GM23338 (cell line): ENCODE data around the gene NTMT2. TPM values are rescaled to one million over a fixed set of nuclear protein-coding genes. Genes with fewer than 3 reads are reported as not detected.

Experiments
- ATAC-seq: fragments of 200-7000 bp; cut with Tn5 transposase; 3 replicates; pipeline ENCODE4 v1.9.1; 2020
- DNase-seq: peaks from one replicate; pipeline ENCODE4 v3.0.0-alpha.2; 2015; ENCODE audit warnings: low spot score
- H2AFZ ChIP-seq: fragments of 200-600 bp; sonication (generic); 2 replicates; pipeline ENCODE4 v1.8.0; 2016; ENCODE audit warnings: antibody characterized with exemption, mild to moderate bottlenecking, moderate library complexity
- H3F3A ChIP-seq: fragments of 200-600 bp; sonication (generic); replicated peaks from 2 replicates; pipeline ENCODE4 v1.8.0; 2017; ENCODE audit warnings: antibody characterized with exemption, mixed run types, low read depth
- H3K27ac ChIP-seq: fragments of 200-600 bp; sonication (generic); 2 replicates; pipeline ENCODE4 v1.6.1; 2016; ENCODE audit warnings: low read depth
- H3K27me3 ChIP-seq: fragments of 200-600 bp; sonication (generic); 2 replicates; pipeline ENCODE4 v1.8.0; 2016; ENCODE audit warnings: mild to moderate bottlenecking, mixed run types, moderate library complexity; ENCODE audit not compliant: insufficient read depth
- H3K36me3 ChIP-seq: fragments of 200-600 bp; sonication (generic); 2 replicates; pipeline ENCODE4 v1.8.0; 2016; ENCODE audit warnings: mild to moderate bottlenecking; ENCODE audit not compliant: insufficient read depth
- H3K4me1 ChIP-seq: fragments of 200-600 bp; sonication (generic); 2 replicates; pipeline ENCODE4 v1.8.0; 2016; ENCODE audit warnings: mild to moderate bottlenecking, moderate library complexity; ENCODE audit not compliant: insufficient read depth
- H3K4me2 ChIP-seq: fragments of 200-600 bp; sonication (generic); 2 replicates; pipeline ENCODE4 v1.7.1; 2017; ENCODE audit warnings: mixed run types
- H3K4me3 ChIP-seq: fragments of 200-600 bp; sonication (generic); 2 replicates; pipeline ENCODE4 v1.6.1; 2016; ENCODE audit warnings: mixed run types
- H3K79me2 ChIP-seq: fragments of 200-600 bp; sonication (generic); replicated peaks from 2 replicates; pipeline ENCODE4 v1.8.0; 2017; ENCODE audit warnings: mild to moderate bottlenecking; ENCODE audit not compliant: insufficient read depth
- H3K9me2 ChIP-seq: fragments of 200-600 bp; sonication (generic); 2 replicates; pipeline ENCODE4 v1.8.0; 2017; ENCODE audit not compliant: insufficient read depth
- H4K20me1 ChIP-seq: fragments of 200-600 bp; sonication (generic); replicated peaks from 2 replicates; pipeline ENCODE4 v1.8.0; 2017; ENCODE audit warnings: mild to moderate bottlenecking; ENCODE audit not compliant: insufficient read depth
- H3K27ac Mint-ChIP-seq: 2 replicates; pipeline ENCODE4 v1.8.0; 2020; ENCODE audit warnings: inconsistent platforms, mild to moderate bottlenecking, moderate library complexity, mixed read lengths
- H3K27me3 Mint-ChIP-seq: 3 replicates; pipeline ENCODE4 v1.8.0; 2022; ENCODE audit warnings: low read depth, mild to moderate bottlenecking, moderate library complexity, mixed read lengths, inconsistent platforms; ENCODE audit not compliant: insufficient read depth, poor library complexity
- H3K36me3 Mint-ChIP-seq: 3 replicates; pipeline ENCODE4 v1.8.0; 2021; ENCODE audit warnings: low read depth, mild to moderate bottlenecking, inconsistent platforms, moderate library complexity, mixed read lengths
- H3K4me1 Mint-ChIP-seq: 3 replicates; pipeline ENCODE4 v1.8.0; 2020; ENCODE audit warnings: mild to moderate bottlenecking, inconsistent platforms, mixed read lengths
- H3K4me3 Mint-ChIP-seq: 3 replicates; pipeline ENCODE4 v1.8.0; 2021; ENCODE audit warnings: moderate library complexity, mild to moderate bottlenecking, inconsistent platforms, mixed read lengths
- H3K9me3 Mint-ChIP-seq: 3 replicates; pipeline ENCODE4 v1.8.0; 2020; ENCODE audit warnings: moderate library complexity, mild to moderate bottlenecking, inconsistent platforms, mixed read lengths
- EZH2phosphoT487 ChIP-seq: fragments of 200-600 bp; sonication (generic); IDR thresholded peaks from one replicate; pipeline ENCODE4 v1.8.1; 2018; ENCODE audit warnings: antibody characterized with exemption; ENCODE audit not compliant: unreplicated experiment
- NANOG ChIP-seq: IDR thresholded peaks from 2 replicates; pipeline ENCODE4 v1.6.1; 2016; ENCODE audit warnings: antibody characterized with exemption, borderline replicate concordance
- microRNA-seq: library from miRNA; unstranded; fragments of <30 nt; microRNA quantifications from one replicate; pipeline ENCODE4, GENCODE V29; 2017
- polyA plus RNA-seq: library from polyadenylated mRNA; unstranded; fragments of >200 nt; fragmentation: Nextera tagmentation; extraction: Ambion mirVana; gene quantifications from 2 replicates; pipeline ENCODE4 v1.2.1, GENCODE V29; 2016
- small RNA-seq: library from RNA; depleted of rRNA; stranded (forward); fragments of <200 nt; gene quantifications from one replicate; pipeline ENCODE3, GENCODE V24; 2014; ENCODE audit warnings: low replicate concordance
- total RNA-seq: library from RNA; depleted of rRNA; stranded (reverse); fragments of >200 nt; shearing (Covaris generic); gene quantifications from 2 replicates; pipeline ENCODE4 v1.2.3, GENCODE V29; 2014; rRNA removed
- TF ChIP-seq, protein P1 (sequence below): IDR thresholded peaks from 2 replicates; pipeline ENCODE4 v1.6.1; 2016; ENCODE audit warnings: antibody characterized with exemption
- TF ChIP-seq, protein P2 (sequence below): IDR thresholded peaks from one replicate; pipeline ENCODE4 v1.6.1; 2018; ENCODE audit warnings: antibody characterized with exemption; ENCODE audit not compliant: unreplicated experiment

Gene NTMT2
- total and polyA plus RNA-seq, 2 experiments from 2014 or later = 0.48 TPM; not detected in 1

DNA sequence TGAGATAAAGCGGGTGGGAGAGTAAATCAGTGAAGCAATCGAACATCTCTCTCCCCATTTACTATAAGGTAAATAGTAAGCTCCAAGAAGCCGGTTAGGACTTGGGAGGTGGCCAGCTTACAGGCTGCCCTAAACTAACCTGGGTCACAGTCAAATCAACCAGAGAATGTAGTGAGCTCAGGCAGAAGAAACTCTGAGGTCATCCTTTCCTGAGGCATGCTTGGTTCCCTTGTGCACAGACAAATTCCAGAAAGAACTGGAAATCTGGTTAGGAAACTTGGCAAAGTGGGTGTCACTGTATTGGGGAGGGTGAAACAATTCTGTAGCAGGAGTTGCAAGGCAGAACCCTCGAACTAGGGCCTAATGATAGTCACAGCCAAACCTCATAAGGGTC is 72.5 kb downstream of the NTMT2 start:
- H4K20me1 ChIP-seq = no peaks in the 10 kb centered on the region
- H3K27me3 ChIP-seq = no peaks in the 10 kb centered on the region
- Mint-ChIP-seq H3K36me3 (no peaks in the 10 kb centered on the region), H3K9me3 (no peaks in the 10 kb centered on the region), H3K27ac (no peak overlapping the region), H3K4me3 (no peak overlapping the region), H3K4me1 (no peaks in the 10 kb centered on the region), H3K27me3 (no peaks in the 10 kb centered on the region)
- H3K4me3 ChIP-seq = no peak overlapping the region
- no peaks in the 10 kb centered on the region for H3F3A ChIP-seq
- H3K79me2 ChIP-seq = no peaks in the 10 kb centered on the region
- H3K27ac ChIP-seq = no peak overlapping the region
- TF ChIP-seq, protein P1, sequence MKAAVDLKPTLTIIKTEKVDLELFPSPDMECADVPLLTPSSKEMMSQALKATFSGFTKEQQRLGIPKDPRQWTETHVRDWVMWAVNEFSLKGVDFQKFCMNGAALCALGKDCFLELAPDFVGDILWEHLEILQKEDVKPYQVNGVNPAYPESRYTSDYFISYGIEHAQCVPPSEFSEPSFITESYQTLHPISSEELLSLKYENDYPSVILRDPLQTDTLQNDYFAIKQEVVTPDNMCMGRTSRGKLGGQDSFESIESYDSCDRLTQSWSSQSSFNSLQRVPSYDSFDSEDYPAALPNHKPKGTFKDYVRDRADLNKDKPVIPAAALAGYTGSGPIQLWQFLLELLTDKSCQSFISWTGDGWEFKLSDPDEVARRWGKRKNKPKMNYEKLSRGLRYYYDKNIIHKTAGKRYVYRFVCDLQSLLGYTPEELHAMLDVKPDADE = no peak
- TF ChIP-seq, protein P2, sequence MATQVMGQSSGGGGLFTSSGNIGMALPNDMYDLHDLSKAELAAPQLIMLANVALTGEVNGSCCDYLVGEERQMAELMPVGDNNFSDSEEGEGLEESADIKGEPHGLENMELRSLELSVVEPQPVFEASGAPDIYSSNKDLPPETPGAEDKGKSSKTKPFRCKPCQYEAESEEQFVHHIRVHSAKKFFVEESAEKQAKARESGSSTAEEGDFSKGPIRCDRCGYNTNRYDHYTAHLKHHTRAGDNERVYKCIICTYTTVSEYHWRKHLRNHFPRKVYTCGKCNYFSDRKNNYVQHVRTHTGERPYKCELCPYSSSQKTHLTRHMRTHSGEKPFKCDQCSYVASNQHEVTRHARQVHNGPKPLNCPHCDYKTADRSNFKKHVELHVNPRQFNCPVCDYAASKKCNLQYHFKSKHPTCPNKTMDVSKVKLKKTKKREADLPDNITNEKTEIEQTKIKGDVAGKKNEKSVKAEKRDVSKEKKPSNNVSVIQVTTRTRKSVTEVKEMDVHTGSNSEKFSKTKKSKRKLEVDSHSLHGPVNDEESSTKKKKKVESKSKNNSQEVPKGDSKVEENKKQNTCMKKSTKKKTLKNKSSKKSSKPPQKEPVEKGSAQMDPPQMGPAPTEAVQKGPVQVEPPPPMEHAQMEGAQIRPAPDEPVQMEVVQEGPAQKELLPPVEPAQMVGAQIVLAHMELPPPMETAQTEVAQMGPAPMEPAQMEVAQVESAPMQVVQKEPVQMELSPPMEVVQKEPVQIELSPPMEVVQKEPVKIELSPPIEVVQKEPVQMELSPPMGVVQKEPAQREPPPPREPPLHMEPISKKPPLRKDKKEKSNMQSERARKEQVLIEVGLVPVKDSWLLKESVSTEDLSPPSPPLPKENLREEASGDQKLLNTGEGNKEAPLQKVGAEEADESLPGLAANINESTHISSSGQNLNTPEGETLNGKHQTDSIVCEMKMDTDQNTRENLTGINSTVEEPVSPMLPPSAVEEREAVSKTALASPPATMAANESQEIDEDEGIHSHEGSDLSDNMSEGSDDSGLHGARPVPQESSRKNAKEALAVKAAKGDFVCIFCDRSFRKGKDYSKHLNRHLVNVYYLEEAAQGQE = no peak
- TF ChIP-seq EZH2phosphoT487 = no peak
- TF ChIP-seq NANOG = no peak
- H2AFZ ChIP-seq = peak overlapping the region; percentile 74; the same call in 1 of the 2 replicates
- no peak overlapping the region for H3K4me2 ChIP-seq
- no peak for ATAC-seq
- no peaks in the 10 kb centered on the region for H3K36me3 ChIP-seq
- no peaks in the 10 kb centered on the region for H3K4me1 ChIP-seq
- H3K9me2 ChIP-seq = peaks cover 3% of the 10 kb centered on the region; the same call in 1 of the 2 replicates
- no peak for DNase-seq

Small RNAs within 50 kb of the gene (microRNA-seq; reads per million reads assigned to microRNA genes)
- gene MIR3119-1 (not detected), gene MIR3119-2 (not detected)

Small RNAs within 50 kb of the gene (small RNA-seq; reads per million reads assigned to genes)
- gene MIR3119-2 = not detected

Other genes starting within 250 kb of the NTMT2 start
- 3.1 and 5.2 TPM in 2 replicates for gene KIFAP3, start 71.3 kb upstream of the NTMT2 start, total RNA-seq
- 2.0 and 2.7 TPM in 2 replicates for gene KIFAP3, start 71.3 kb upstream of the NTMT2 start, polyA plus RNA-seq